ELF-1 (cell line): ENCODE data around the gene EIF1AD.
"Not testable (repeated sequence)": the region's sequence is repeated elsewhere in the genome, so short reads cannot be mapped to it uniquely, and the experiment has no call there.

ENCODE experiments used
- DNase-seq: peaks from one replicate; pipeline ENCODE4 v3.0.0-alpha.2; 2016; ENCODE audit warnings: low read depth, low spot score

Gene EIF1AD

GRCh38 chr11:66001942-66002647, at the start of gene EIF1AD, which contains the start of gene BANF1:
EIF1AD (minus strand) TSS chr11:66002157; CDS start chr11:66000389, 1,768 bp downstream.
BANF1 (plus strand) TSS chr11:66002503; CDS start chr11:66003251, 748 bp downstream.
- peak; percentile 98 for DNase-seq

GRCh38 chr11:66051371-66051765, 49.4 kb upstream of the EIF1AD start:
- no peak for DNase-seq

GRCh38 chr11:66050581-66051231, 48.7 kb upstream of the EIF1AD start:
- peak; percentile 25 for DNase-seq

- no peak for DNase-seq
Observed at GRCh38 chr11:66048547-66049323, 46.8 kb upstream of the EIF1AD start, which contains the start of gene GAL3ST3. GAL3ST3 (minus strand) TSS chr11:66049161; CDS start chr11:66045415, 3,746 bp downstream.

GRCh38 chr11:66047541-66048365, 45.8 kb upstream of the EIF1AD start:
- no peak for DNase-seq

GRCh38 chr11:66046901-66047300, 44.9 kb upstream of the EIF1AD start:
- DNase-seq = no peak

GRCh38 chr11:66045177-66045639, 43.3 kb upstream of the EIF1AD start:
- DNase-seq = peak; percentile 90

- DNase-seq = no peak
Observed at GRCh38 chr11:66044757-66045156, 42.8 kb upstream of the EIF1AD start.

GRCh38 chr11:66042996-66043906, 41.3 kb upstream of the EIF1AD start:
- no peak for DNase-seq

GRCh38 chr11:66042227-66042995, 40.5 kb upstream of the EIF1AD start:
- DNase-seq = no peak

- no peak for DNase-seq
Observed at GRCh38 chr11:66039765-66040164, 37.8 kb upstream of the EIF1AD start.

- no peak for DNase-seq
Observed at GRCh38 chr11:66037327-66037726, 35.4 kb upstream of the EIF1AD start.

GRCh38 chr11:66036334-66036710, 34.4 kb upstream of the EIF1AD start:
- no peak for DNase-seq

GRCh38 chr11:66035653-66036333, 33.8 kb upstream of the EIF1AD start:
- no peak for DNase-seq

- DNase-seq = no peak
Observed at GRCh38 chr11:66032957-66033735, 31.2 kb upstream of the EIF1AD start.

GRCh38 chr11:66026017-66026529, 24.1 kb upstream of the EIF1AD start, which contains the start of gene CATSPER1:
CATSPER1 (minus strand) TSS chr11:66026479; CDS start chr11:66026379, 100 bp downstream.
- no peak for DNase-seq

GRCh38 chr11:66023186-66023440, 21.2 kb upstream of the EIF1AD start:
- not testable (repeated sequence) for DNase-seq
